ENCODE data around the gene ZNF518A.
"Not testable (repeated sequence)": the region's sequence is repeated elsewhere in the genome, so short reads cannot be mapped to it uniquely, and the experiment has no call there.

ZNF518A gene

GRCh38 chr10:96188421-96188820 is 58.3 kb downstream of the ZNF518A start:
- no peaks in the 10 kb centered on the region for H3K4me1 ChIP-seq (ENCODE audit: control insufficient read depth, low read length)
- no peak overlapping the region for H3K4me2 ChIP-seq (ENCODE audit: low read length)
- TF ChIP-seq CTCF (IDR thresholded peaks at IDR 0.05; ENCODE audit: low read depth, low read length, poor library complexity, severe bottlenecking) (no peak), EZH2phosphoT487 (IDR thresholded peaks at IDR 0.05; ENCODE audit: borderline replicate concordance, low read length) (no peak)
- peaks cover 32% of the 10 kb centered on the region for H3K36me3 ChIP-seq (ENCODE audit: control insufficient read depth, low read length)
- no peaks in the 10 kb centered on the region for H3K9me2 ChIP-seq (replicated peaks; ENCODE audit: control insufficient read depth, low read length)
- no peaks in the 10 kb centered on the region for H4K20me1 ChIP-seq (ENCODE audit: control insufficient read depth, insufficient read depth, low read depth, low read length)
- no peaks in the 10 kb centered on the region for H3K9me3 ChIP-seq (ENCODE audit: control insufficient read depth, insufficient read depth, low read length)
- no peaks in the 10 kb centered on the region for H3K27me3 ChIP-seq (ENCODE audit: control insufficient read depth, low read length)
- no peak overlapping the region for H3K27ac ChIP-seq (ENCODE audit: low read depth, low read length)
- H3K79me2 ChIP-seq (ENCODE audit: control insufficient read depth, low read length) = no peaks in the 10 kb centered on the region
- H3K4me3 ChIP-seq (ENCODE audit: low read length) = no peak overlapping the region
- H3F3A ChIP-seq (ENCODE audit: control insufficient read depth, insufficient read depth) = peaks cover 5% of the 10 kb centered on the region; the same call in 1 of the 2 replicates

GRCh38 chr10:96188916-96189315 is 58.8 kb downstream of the ZNF518A start:
- Histone ChIP-seq H3K9me2 (replicated peaks; ENCODE audit: control insufficient read depth, low read length) (no peaks in the 10 kb centered on the region), H3K79me2 (ENCODE audit: control insufficient read depth, low read length) (no peaks in the 10 kb centered on the region), H3K4me3 (ENCODE audit: low read length) (no peak overlapping the region), H3K27me3 (ENCODE audit: control insufficient read depth, low read length) (no peaks in the 10 kb centered on the region), H3K27ac (ENCODE audit: low read depth, low read length) (no peak overlapping the region), H4K20me1 (ENCODE audit: control insufficient read depth, insufficient read depth, low read depth, low read length) (no peaks in the 10 kb centered on the region), H3K4me1 (ENCODE audit: control insufficient read depth, low read length) (no peaks in the 10 kb centered on the region), H3K4me2 (ENCODE audit: low read length) (no peak overlapping the region), H3K9me3 (ENCODE audit: control insufficient read depth, insufficient read depth, low read length) (no peaks in the 10 kb centered on the region), H3K36me3 (ENCODE audit: control insufficient read depth, low read length) (peaks cover 37% of the 10 kb centered on the region), H3F3A (ENCODE audit: control insufficient read depth, insufficient read depth) (peaks cover 5% of the 10 kb centered on the region; the same call in 1 of the 2 replicates)
- TF ChIP-seq EZH2phosphoT487 (IDR thresholded peaks at IDR 0.05; ENCODE audit: borderline replicate concordance, low read length) (no peak), CTCF (IDR thresholded peaks at IDR 0.05; ENCODE audit: low read depth, low read length, poor library complexity, severe bottlenecking) (no peak)

GRCh38 chr10:96189505-96189904 is 59.4 kb downstream of the ZNF518A start:
- not testable (repeated sequence) for H3K4me3 ChIP-seq (ENCODE audit: low read length); H3K9me3 ChIP-seq (ENCODE audit: control insufficient read depth, insufficient read depth, low read length); H3F3A ChIP-seq (ENCODE audit: control insufficient read depth, insufficient read depth)

GRCh38 chr10:96201525-96201924 is 71.4 kb downstream of the ZNF518A start:
- H3K79me2 ChIP-seq (ENCODE audit: control insufficient read depth, low read length) = no peaks in the 10 kb centered on the region
- peaks cover 93% of the 10 kb centered on the region for H3K36me3 ChIP-seq (ENCODE audit: control insufficient read depth, low read length)
- TF ChIP-seq EZH2phosphoT487 (IDR thresholded peaks at IDR 0.05; ENCODE audit: borderline replicate concordance, low read length) (no peak), CTCF (IDR thresholded peaks at IDR 0.05; ENCODE audit: low read depth, low read length, poor library complexity, severe bottlenecking) (no peak)
- no peaks in the 10 kb centered on the region for H3K9me3 ChIP-seq (ENCODE audit: control insufficient read depth, insufficient read depth, low read length)
- no peak overlapping the region for H3K4me2 ChIP-seq (ENCODE audit: low read length)
- H4K20me1 ChIP-seq (ENCODE audit: control insufficient read depth, insufficient read depth, low read depth, low read length) = no peaks in the 10 kb centered on the region
- no peaks in the 10 kb centered on the region for H3K9me2 ChIP-seq (replicated peaks; ENCODE audit: control insufficient read depth, low read length)
- H3K4me1 ChIP-seq (ENCODE audit: control insufficient read depth, low read length) = no peaks in the 10 kb centered on the region
- H3F3A ChIP-seq (ENCODE audit: control insufficient read depth, insufficient read depth) = peaks cover 6% of the 10 kb centered on the region
- no peak overlapping the region for H3K4me3 ChIP-seq (ENCODE audit: low read length)
- H3K27ac ChIP-seq (ENCODE audit: low read depth, low read length) = no peak overlapping the region
- H3K27me3 ChIP-seq (ENCODE audit: control insufficient read depth, low read length) = no peaks in the 10 kb centered on the region

More at GRCh38 chr10:96189505-96189904, 59.4 kb downstream of the ZNF518A start:
- not testable (repeated sequence) for H3K4me1 ChIP-seq (ENCODE audit: control insufficient read depth, low read length); H4K20me1 ChIP-seq (ENCODE audit: control insufficient read depth, insufficient read depth, low read depth, low read length); H3K27me3 ChIP-seq (ENCODE audit: control insufficient read depth, low read length); H3K27ac ChIP-seq (ENCODE audit: low read depth, low read length); H3K79me2 ChIP-seq (ENCODE audit: control insufficient read depth, low read length); H3K4me2 ChIP-seq (ENCODE audit: low read length); H3K9me2 ChIP-seq (replicated peaks; ENCODE audit: control insufficient read depth, low read length)
- H3K36me3 ChIP-seq (ENCODE audit: control insufficient read depth, low read length) = peaks cover 43% of the 10 kb centered on the region
